DMS153 treated with DMSO at 0.1 percent for 48 hours (cell line): ENCODE data around the gene IFI16.
"Not testable (repeated sequence)": the region's sequence is repeated elsewhere in the genome, so short reads cannot be mapped to it uniquely, and the experiment has no call there.

ENCODE experiments used
- DNase-seq: peaks from one replicate; lab custom pipeline; 2025; ENCODE audit not compliant: unreplicated experiment; lab: John Stamatoyannopoulos, UW

IFI16 gene

DNA sequence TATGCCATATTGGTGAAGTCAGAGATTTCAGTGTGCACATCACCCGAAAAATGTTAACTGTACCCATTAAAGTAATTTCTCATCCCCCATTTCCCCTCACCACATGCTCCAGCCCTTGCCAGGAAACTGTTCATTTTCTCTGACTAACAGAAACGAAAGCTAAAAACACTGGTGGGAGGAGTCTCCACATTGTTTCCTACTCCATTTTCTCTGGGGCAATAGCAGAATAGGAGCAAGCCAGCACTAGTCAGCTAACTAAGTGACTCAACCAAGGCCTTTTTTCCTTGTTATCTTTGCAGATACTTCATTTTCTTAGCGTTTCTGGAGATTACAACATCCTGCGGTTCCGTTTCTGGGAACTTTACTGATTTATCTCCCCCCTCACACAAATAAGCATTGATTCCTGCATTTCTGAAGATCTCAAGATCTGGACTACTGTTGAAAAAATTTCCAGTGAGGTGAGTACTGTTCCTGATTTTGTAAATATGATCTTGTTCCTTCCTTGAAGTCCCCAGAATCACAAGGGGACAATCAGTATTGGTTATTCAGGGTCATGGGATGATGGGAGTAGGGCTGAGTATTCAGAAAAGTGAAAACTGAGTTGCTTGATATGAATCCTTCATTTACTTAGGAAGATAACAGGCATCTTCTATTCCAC lies at the start of gene IFI16:
TSS of gene IFI16 (plus strand) at position 204 of the 658 bp plus-strand sequence. CDS start 4,774 bp downstream, outside the sequence.
- DNase-seq, result peak; percentile 61

DNA sequence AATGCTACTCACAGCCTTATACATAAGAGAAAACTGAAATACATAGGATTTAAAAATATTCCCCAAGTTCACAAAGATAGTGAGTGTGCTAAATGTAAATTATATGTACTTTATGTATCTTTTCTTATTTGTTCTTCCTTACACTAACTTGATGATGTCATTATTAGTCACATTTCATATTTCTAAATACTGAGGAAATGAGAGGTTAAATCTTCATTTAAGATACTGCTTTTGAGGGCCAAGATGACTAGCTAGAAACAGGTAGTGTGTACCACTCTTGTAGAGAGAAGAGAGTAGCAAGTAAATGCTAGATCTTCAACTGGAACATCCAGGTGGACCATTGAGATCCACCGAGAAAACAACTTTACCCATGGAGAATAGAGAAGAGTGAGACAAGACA lies 48.5 kb upstream of the IFI16 start:
- no peak for DNase-seq

DNA sequence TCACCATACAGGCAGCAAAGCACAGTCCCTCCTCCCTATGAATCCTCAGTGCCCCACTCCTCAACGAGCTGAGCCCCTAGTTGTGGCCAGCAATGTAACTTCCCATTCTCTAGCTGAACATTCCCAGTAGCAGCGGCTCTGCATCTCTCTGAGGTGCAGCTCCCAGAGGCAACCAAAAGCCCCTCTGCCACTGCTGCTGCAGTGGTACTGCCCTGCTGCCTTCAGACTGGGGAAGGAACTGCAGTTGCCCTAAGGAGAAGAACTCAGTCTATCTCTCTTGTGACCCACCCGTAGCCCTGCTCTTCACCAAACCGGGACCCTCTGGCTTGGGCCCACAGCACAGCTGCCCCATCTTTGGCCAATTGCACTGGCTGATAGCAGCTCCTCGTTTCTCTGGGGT lies 46.7 kb upstream of the IFI16 start:
- no peak for DNase-seq

DNA sequence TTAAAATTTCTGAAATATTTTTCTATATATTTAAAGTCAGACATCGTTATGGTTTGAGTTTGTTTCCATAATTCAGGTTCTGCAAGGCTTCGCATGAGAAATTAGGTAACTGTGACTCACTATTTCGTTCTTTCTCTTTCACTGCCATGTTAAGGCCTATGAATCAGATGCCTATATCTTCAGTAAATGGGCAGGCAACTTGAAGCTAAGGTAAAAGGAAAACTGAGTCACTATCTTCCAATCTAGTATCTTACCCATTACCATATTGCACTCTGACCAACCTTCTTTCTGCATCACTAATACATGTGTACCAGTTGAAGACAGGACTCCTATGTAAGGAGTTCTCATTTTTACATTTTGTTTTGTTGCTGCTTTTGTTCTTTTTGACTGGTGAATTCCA lies 40.5 kb upstream of the IFI16 start:
- DNase-seq, result no peak

GRCh38 chr1:158969855-158970254 lies 39.9 kb upstream of the IFI16 start:
- no peak for DNase-seq

DNA sequence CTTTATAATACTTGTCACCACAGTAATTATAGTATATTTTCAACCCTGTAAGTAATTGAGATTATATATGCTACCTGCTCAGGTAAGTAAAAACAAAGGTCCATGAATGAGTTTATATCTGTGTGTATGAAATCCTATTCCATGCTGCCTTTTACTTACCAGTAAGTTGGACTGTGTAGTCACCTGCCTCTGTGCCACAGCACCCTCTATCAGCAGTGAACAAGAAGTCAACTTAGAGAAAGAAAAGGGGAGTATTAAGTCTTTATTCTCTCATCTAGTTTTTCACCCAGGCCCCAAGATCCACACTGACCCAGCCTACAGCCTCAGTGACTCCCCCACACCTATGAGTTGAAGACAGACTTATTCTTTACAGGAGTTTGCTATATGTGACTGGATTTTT lies 36.9 kb upstream of the IFI16 start:
- DNase-seq, result peak; percentile 16

DNA sequence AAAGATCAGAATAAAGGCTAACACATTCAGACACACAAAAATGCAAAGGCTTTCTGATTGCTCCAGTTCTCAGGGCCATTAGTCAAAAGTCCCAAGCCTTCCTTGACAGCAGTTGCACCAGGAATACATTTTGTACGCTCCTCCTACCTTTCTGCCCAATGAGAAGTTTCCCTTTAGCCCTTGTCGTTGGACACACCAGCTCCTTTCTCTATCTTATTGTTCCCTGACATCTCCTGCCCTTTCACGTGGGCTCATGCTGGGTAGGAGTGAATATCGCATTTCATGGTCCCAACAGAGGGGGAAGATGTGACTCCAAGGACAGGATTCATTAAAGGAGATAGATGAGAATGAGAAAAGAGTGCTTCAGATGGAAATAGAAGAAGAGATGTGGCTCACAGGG lies 33.5 kb upstream of the IFI16 start:
- no peak for DNase-seq

DNA sequence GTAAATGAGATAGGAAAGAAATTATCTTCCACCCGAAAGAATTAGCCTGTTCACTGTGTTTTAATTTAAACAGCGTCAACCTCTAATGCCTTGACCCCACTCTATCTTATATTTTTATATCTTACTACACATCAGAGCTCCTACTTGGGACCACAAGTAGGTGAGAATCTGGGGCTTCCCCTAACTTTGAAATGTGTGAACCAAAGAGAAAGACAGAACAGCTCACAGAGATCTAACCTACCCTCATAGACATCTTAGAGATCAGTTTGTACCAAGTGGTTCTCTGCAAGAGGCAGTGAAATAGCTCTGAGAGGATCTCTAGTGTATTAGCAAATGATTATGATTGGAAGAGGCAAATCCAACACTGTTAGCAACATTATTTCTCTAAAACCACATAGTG lies 31.0 kb upstream of the IFI16 start:
- no peak for DNase-seq

DNA sequence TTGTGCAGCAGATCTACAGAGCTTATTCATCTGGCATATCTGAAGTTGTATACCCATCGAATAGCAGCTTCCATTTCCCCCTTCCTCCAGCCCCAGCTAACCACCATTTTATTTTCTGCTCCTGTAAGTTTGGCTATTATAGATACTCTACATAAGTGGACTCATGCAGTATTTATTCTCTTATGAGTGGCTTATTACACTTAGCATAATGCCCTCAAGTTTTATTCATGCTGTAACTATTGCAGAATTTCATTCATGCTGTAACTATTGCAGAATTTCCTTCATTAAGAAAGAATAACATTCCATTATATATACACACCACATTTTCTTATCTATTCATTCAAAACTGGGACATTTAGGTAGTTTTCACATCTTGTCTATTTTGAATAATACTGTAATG lies 30.5 kb upstream of the IFI16 start:
- no peak for DNase-seq

DNA sequence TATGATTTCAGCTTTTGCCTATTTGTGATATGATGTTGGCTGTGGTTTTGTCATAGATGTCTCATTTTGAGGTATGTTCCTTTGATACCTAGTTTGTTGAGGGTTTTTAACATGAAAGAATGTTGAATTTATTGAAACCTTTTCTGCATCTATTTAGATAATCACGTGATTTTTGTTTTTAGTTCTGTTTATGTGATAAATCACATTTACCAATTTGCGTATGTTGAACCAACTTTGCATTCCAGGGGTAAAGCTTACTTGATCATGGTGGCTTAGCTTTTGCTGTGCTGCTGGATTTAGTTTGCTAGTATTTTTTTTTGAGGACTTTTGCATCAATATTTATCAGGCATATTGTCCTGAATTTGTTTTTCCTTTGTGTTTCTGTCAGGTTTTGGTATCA lies 26.5 kb upstream of the IFI16 start:
- no peak for DNase-seq

DNA sequence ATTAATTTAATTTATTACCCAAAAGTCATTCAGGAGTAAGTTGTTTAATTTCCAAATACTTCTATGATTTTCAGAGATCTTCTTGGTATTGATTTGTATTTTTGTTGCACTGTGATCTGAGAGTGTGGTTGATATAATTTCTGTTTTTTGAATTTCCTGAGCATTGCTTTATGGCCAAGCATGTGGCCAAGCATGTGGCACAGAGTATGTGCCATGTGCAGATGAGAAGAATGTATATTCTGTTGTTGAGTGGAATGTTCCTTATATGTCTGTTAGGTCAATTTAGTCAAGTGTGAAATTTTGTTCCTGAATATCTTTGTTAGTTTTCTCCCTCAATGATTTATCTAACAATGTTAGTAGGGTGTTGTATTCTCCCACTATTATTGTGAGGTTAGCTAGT lies 25.3 kb upstream of the IFI16 start:
- DNase-seq, result no peak

DNA sequence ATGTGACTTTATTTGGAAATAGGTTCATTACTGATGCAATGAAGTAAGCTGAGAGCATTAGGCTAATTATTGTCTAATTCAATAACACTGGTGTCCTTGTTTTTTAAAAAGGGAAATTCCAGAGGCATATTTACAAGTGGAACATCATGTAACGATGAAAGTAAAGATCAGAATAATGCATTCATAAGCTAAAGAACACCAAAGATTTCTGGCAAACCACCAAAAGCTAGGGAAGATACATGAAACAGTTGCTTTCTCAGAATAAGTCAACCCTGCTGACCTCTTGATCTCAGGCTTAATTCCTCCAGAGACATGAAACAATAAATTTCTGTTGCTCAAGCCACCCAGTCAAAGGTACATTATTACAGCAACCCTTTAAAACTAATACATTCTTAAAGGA lies 20.3 kb upstream of the IFI16 start:
- no peak for DNase-seq

GRCh38 chr1:158992787-158993312 lies 16.9 kb upstream of the IFI16 start:
- no peak for DNase-seq

DNA sequence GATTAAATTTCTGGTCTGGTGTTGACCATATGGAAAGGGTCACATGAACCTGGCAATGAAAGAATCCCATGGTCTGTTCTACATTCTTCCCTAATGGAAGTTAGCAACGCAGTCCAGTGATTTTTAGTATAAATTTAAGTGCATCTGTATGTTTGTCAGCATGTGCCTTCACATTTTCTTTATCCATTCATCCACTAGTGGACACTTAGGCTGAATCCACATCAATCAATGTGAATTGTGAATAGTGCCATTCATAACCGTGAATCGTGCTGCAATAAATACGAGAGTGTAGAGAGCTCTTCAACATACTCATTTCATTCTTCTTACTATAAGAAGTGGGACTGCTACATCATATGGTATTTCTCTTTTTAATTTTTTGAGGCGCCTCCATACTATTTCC lies 12.7 kb upstream of the IFI16 start:
- DNase-seq, result no peak

DNA sequence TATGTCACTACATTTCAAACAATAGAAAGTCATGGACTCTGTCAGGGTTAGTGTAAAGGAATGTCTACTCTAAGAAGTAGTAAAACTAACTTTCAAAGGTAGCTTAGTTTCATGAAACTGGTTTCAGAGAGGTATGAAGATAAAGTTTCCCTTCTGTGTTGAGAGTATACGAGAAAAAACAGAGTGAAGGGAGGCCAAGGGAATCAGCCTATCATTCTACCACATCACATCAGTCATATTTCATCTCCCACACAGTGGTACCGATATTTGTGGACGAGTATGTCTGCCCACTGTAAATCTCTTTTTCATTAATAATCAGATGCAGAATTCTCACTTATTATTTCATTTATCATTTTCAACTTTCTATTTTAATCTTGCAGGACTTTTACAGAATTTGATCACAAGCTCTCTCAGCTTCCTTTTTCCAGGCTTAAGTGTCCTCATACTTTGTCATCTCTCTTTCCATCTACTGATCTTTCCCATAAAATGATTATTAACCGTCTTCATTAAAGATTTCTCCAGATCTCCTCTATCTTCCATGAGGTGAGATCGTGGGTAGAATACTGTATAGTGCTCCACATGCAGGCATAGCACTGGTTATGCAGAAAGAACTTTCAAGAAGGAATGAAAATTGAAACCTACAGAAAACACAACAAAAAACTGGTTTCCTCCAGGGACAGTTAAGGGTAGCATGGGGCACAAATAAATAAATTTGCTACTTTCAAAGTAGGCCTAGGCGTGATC lies 11.5 kb upstream of the IFI16 start:
- DNase-seq, result no peak

- peak; percentile 87 for DNase-seq
Observed at GRCh38 chr1:158998781-158999161, 10.9 kb upstream of the IFI16 start.

DNA sequence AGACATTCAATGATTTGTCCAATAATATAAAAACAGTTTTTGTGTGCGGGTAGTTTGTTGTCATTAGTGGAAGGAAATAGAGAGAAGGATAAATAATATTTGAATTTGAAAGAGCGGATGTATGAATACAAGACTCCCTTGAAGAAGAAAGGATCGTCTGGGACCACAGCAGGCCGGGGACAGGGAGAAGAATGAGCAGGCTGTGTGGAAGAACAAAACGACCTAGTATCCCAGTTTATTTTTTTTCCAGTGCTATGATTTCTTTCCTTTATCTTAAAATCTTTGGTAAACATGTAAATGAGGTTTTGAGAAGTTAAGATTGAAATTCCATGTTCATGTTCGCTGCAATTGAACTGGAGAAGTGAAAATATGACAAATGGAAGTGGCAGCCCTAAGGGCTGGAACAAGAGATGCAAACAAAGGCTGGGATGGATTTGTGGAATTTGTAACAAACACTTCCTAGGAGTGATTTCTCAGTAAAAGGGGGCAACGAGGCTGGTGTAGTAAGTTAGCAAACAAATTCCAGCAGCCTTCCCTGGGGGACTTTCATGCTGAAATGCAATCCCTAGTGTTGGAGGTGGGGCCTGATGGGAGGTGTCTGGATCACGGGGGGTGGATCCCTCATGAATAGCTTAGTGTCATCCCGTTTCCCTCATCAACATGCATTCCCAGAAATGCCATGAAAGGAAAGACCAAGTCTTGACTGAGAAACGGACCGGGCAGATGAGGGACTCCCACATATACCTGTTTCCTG lies 10.2 kb upstream of the IFI16 start:
- DNase-seq, result peak; percentile 49

- no peak for DNase-seq
Observed at GRCh38 chr1:159000070-159000409, 9.7 kb upstream of the IFI16 start.

- peak; percentile 58 for DNase-seq
Observed at GRCh38 chr1:159000625-159001024, 9.1 kb upstream of the IFI16 start.

DNA sequence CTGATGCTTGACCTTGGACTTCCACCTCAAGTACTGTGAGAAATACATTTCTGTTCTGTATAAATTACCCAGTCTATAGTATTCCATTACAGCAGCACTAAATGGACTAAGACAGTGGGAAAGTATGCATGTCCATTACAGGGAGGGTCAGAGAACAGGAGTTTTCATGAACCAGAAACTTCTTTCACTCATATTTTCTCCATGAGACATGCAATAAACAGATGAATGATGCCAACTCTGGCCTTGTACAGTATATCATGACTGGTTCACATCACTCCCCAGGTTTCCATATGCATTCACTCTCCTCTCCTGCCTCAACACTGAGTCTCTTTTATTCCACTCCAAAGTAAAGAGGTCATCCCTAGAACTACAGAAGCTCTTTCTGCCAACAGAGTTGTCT lies 4.5 kb upstream of the IFI16 start:
- no peak for DNase-seq

- no peak for DNase-seq
Observed at GRCh38 chr1:159005676-159006075, 4.0 kb upstream of the IFI16 start.

GRCh38 chr1:159006210-159006807 lies 3.4 kb upstream of the IFI16 start:
- not testable (repeated sequence) for DNase-seq
